Astrocyte (in vitro differentiated cells and primary cell): ENCODE results near the gene TAL1.

Source experiments
- CTCF ChIP-seq: IDR thresholded peaks from 2 replicates; pipeline ENCODE4 v1.5.1; 2011; ENCODE audit warnings: low read depth, mild to moderate bottlenecking, inconsistent platforms, low read length, moderate library complexity; ENCODE audit not compliant: insufficient read depth
- EZH2 ChIP-seq: IDR thresholded peaks from 2 replicates; pipeline ENCODE4 v1.6.1; 2012; ENCODE audit warnings: mild to moderate bottlenecking, low read length, inconsistent platforms; ENCODE audit not compliant: insufficient read depth

GRCh38 chr1:47231301-47232186 lies 481 bp downstream of the TAL1 start:
- TF ChIP-seq CTCF (no peak), EZH2 (peak; percentile 80)
